GM12892 (cell line): ENCODE results near the gene RANBP17.

ENCODE experiments used
- DNase-seq: peaks from one replicate; pipeline ENCODE4 v3.0.0; 2011; ENCODE audit not compliant: insufficient read length
- FAIRE-seq: peaks from 2 replicates; lab custom pipeline; 2011; peaks lifted over from hg19 to GRCh38; lab: Jason Lieb, UNC
- POLR2A ChIP-seq: IDR thresholded peaks from 2 replicates; pipeline ENCODE4 v1.6.1; 2011; ENCODE audit warnings: low read depth, low read length, control low read depth
- POLR2AphosphoS5 ChIP-seq: IDR thresholded peaks from 2 replicates; pipeline ENCODE4 v1.6.1; 2011; ENCODE audit warnings: low read depth, low read length, control low read depth
- TAF1 ChIP-seq: IDR thresholded peaks from 2 replicates; pipeline ENCODE4 v1.6.1; 2011; ENCODE audit warnings: low read depth, mild to moderate bottlenecking, control low read depth, low read length, borderline replicate concordance

RANBP17 gene

GRCh38 chr5:171080186-171080938 is 218.5 kb downstream of the RANBP17 start:
- DNase-seq (no peak), FAIRE-seq (no peak)
- TF ChIP-seq TAF1 (no peak), POLR2AphosphoS5 (no peak), POLR2A (no peak)

GRCh38 chr5:171081319-171081718 is 219.5 kb downstream of the RANBP17 start:
- FAIRE-seq (no peak), DNase-seq (no peak)
- TF ChIP-seq POLR2A = no peak
- TF ChIP-seq TAF1 = no peak
- TF ChIP-seq POLR2AphosphoS5 = no peak

GRCh38 chr5:171092194-171092593 is 230.4 kb downstream of the RANBP17 start:
- no peak for FAIRE-seq
- no peak for TF ChIP-seq POLR2A
- no peak for TF ChIP-seq POLR2AphosphoS5
- no peak for TF ChIP-seq TAF1
- no peak for DNase-seq

GRCh38 chr5:171093598-171093997 is 231.8 kb downstream of the RANBP17 start:
- TF ChIP-seq POLR2AphosphoS5 (no peak), TAF1 (no peak), POLR2A (no peak)
- no peak for DNase-seq
- FAIRE-seq = no peak

- TF ChIP-seq TAF1 (no peak), POLR2AphosphoS5 (no peak), POLR2A (no peak)
- no peak for FAIRE-seq
- DNase-seq = no peak
Observed at GRCh38 chr5:171094356-171094755, 232.5 kb downstream of the RANBP17 start.

- DNase-seq (no peak), FAIRE-seq (no peak)
- TF ChIP-seq POLR2A (no peak), TAF1 (no peak), POLR2AphosphoS5 (no peak)
Observed at GRCh38 chr5:171102877-171103610, 241.2 kb downstream of the RANBP17 start.

GRCh38 chr5:171107669-171108068 is 245.9 kb downstream of the RANBP17 start:
- no peak for DNase-seq
- FAIRE-seq = no peak
- TF ChIP-seq POLR2AphosphoS5 (no peak), TAF1 (no peak), POLR2A (no peak)

- DNase-seq = no peak
- TF ChIP-seq TAF1 (no peak), POLR2AphosphoS5 (no peak), POLR2A (no peak)
- no peak for FAIRE-seq
Observed at GRCh38 chr5:171115519-171115918, 253.7 kb downstream of the RANBP17 start.

GRCh38 chr5:171116719-171117118 is 254.9 kb downstream of the RANBP17 start:
- TF ChIP-seq TAF1 (no peak), POLR2A (no peak), POLR2AphosphoS5 (no peak)
- FAIRE-seq (no peak), DNase-seq (no peak)

- no peak for DNase-seq
- no peak for TF ChIP-seq TAF1
- TF ChIP-seq POLR2A = no peak
- TF ChIP-seq POLR2AphosphoS5 = no peak
- FAIRE-seq = no peak
Observed at GRCh38 chr5:171120986-171121622, 259.3 kb downstream of the RANBP17 start.

GRCh38 chr5:171121638-171122037 is 259.8 kb downstream of the RANBP17 start:
- DNase-seq (no peak), FAIRE-seq (no peak)
- no peak for TF ChIP-seq TAF1
